Activated naive CD8-positive, alpha-beta T cell treated with anti-CD3 and anti-CD28 coated beads, Interleukin-2, amount 50 U/mL, for 16 hours (primary cell): Measurements from ENCODE around the gene SURF6.
"Not testable (repeated sequence)": the region's sequence is repeated elsewhere in the genome, so short reads cannot be mapped to it uniquely, and the experiment has no call there.

Experiments used
- DNase-seq: peaks from one replicate; pipeline ENCODE4 v3.0.0-alpha.2; 2020; ENCODE audit warnings: low read depth, low spot score

SURF6 gene

DNA sequence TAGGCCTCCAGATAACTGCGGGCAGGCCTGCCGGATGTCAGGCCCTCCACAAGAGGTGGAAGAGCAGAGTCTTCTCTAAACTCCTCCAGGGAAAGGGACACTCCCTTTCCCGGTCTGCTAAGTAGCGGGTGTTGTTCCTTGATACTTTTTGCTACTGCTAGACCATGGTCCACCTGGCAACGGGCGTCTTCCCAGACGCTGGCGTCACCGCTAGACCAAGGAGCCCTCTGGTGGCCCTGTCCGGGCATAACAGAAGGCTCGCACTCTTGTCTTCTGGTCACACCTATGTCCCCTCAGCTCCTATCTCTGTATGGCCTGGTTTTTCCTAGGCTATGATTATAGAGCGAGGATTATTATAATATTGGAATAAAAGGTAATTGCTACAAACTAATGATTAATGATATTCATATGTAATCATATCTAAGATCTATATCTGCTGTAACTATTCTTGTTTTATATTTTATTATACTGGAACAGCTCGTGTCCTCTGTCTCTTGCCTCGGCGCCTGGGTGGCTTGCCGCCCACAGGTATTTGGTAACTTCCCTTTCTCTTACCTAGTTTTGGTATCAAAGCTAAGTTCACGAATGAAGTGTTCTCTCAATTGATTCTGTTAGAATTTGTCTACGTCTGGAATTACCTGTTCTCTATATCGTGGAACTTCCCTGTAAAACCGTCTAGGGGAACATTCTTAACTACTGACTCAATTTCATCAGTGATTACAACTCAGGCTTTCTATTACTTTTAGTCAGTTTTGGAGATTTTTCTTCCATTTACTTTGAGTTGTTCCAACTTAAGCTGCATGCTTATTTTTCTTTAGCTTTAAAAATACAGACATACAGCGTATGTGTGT, 6.5 kb downstream of the SURF6 start:
- not testable (repeated sequence) for DNase-seq

GRCh38 chr9:133327834-133328484, 8.0 kb downstream of the SURF6 start:
- no peak for DNase-seq

GRCh38 chr9:133327021-133327420, 9.0 kb downstream of the SURF6 start:
- DNase-seq = not testable (repeated sequence)

- DNase-seq = no peak
These were observed 11.8 kb downstream of the SURF6 start for GRCh38 chr9:133323991-133324703.

GRCh38 chr9:133323211-133323610, 12.8 kb downstream of the SURF6 start:
- no peak for DNase-seq

GRCh38 chr9:133322701-133323100, 13.3 kb downstream of the SURF6 start:
- DNase-seq = no peak

GRCh38 chr9:133321411-133321935, 14.5 kb downstream of the SURF6 start:
- no peak for DNase-seq

GRCh38 chr9:133320421-133320881, 15.5 kb downstream of the SURF6 start:
- DNase-seq = no peak

GRCh38 chr9:133317551-133317950, 18.4 kb downstream of the SURF6 start:
- DNase-seq = not testable (repeated sequence)

GRCh38 chr9:133315997-133316396, 20.0 kb downstream of the SURF6 start:
- no peak for DNase-seq

DNA sequence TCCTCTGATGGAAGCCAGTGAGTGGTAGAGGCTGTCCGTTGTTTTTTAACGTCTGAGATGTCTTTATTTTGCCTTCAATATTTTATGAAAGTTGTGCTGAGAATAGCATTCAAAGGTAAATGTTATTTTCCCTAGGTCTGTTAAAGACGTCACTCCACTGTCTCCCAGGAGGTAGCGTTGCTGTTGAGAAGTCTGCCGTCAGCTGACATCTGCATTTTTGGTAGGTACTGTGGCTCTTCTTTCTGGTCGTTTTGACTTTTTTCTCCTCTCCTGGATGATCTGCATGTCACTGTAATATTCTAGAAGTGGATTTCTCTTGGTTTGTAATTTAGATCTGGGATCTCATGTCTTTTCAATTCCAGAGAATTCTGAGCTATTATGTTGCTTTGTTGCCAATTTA, 26.4 kb downstream of the SURF6 start:
- DNase-seq = no peak

GRCh38 chr9:133307301-133307700, 28.7 kb downstream of the SURF6 start:
- DNase-seq = no peak

DNA sequence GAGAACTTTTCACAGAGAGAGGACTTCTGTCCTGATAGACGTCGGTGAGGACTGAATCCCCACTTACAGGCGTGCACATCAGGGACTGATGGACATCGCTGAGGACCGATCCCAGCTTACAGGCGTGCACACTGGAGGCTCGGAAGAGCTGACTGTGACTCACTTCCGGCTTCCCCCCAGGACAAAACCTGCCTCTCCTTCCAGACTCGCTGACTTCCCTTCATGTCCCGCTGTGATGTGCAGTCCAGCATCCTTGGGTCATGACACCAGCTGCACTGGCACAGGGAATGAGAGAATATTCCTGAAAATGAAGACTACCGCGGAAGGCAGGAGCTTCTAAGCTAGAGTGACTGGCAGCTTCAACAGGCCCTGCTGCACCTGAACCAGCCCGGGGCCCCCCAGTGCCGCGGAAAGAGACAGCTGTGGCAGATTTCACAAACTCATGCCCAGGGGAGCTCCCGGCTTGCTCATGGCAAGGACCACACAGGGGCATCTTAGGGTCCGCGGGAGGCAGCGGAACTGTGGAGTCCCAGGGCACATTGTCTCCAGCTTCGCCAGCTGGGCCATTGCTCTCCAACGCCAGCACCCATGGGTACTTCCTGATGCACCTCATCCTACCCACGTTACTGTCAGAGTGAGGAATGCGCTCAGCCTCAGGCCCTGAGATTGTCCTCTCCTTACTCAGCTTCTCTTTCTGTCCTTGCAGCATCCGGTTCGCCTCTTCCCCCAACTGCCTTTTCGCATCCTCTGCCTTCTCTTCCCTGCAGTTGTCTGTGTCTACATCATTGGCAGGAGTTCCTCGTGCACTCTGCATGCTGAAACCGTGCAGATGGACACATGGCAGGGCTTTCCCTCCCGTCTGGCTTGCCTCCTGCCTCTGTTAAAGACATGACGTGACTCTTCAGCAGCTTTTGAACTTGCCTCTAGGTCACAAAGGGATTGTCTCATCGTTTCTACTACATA, 29.5 kb downstream of the SURF6 start:
- DNase-seq = no peak

DNA sequence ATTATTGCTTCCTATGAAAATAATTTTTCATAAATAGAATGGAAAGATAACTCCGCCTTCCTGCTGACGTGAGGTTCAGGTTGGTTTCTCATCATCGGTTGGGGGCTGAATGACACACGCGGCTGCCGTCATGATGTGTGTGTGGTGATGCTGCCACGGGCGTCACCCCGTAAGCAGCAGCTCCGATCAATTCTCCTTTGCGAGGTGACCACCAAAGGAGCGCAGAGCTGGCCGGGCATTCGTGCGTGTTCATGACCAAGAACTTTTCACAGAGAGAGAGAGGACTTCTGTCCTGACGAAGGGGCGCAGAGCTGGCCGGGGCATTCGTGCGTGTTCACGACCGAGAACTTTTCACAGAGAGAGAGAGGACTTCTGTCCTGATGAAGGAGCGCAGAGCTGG, 30.3 kb downstream of the SURF6 start:
- no peak for DNase-seq

DNA sequence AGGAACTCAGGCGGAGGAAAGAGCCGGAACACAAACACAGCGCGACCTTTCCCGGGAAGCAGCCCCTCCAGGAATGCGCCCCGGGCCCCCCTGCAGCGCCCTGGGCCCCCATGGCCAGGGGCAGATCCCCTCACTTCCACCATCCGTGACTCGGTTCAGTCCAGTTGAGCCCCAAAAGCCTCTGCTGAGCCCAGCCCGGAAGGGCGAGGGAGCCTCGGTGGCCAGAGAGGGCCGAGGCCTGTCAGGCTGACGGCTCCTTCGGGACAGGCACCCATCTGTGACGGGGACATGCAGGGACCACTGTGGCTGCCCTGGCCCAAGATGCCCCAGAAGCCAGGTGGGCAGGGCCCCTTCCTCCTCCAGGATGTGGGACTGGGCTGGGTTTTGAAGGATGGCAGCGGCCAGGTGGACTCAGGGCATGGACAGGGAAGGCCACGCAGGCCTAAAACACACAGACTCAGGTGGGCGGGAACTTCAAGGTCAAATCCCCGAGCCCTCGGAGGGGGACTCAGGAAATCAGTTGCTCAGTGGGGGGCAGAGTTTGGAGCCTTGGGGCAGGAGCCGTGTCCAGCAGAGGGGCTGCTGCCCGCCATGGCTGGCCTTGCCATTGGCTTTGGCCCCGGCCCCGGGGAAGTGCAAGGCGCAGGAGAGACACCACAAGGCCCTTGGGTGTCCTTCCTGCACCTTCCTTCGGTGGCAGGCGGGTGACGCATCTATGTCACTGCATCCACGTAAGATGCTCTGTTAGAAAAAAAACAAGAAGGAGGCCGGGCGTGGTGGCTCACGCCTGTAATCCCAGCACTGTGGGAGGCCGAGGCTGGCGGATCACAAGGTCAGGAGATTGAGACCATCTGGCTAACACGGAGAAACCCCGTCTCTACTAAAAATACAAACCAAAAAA, 31.3 kb downstream of the SURF6 start:
- DNase-seq = no peak

DNA sequence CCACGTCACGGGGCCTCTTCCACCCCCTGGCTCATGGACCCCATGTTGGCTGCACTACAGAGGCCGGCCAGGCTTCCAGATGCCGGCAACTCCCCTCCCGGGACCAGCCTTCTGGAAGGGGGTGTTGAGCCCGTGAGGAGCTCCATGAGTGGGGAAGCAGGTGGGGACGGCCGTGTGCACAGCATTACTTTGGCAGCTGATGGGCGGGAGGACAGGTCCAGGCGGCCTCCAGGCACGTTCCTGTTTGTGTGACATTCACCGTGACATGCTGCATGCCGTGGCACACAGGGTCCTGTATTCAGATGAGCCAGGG, 31.9 kb downstream of the SURF6 start:
- no peak for DNase-seq

- DNase-seq = no peak
These were observed 32.5 kb downstream of the SURF6 start for GRCh38 chr9:133303266-133304157.

DNA sequence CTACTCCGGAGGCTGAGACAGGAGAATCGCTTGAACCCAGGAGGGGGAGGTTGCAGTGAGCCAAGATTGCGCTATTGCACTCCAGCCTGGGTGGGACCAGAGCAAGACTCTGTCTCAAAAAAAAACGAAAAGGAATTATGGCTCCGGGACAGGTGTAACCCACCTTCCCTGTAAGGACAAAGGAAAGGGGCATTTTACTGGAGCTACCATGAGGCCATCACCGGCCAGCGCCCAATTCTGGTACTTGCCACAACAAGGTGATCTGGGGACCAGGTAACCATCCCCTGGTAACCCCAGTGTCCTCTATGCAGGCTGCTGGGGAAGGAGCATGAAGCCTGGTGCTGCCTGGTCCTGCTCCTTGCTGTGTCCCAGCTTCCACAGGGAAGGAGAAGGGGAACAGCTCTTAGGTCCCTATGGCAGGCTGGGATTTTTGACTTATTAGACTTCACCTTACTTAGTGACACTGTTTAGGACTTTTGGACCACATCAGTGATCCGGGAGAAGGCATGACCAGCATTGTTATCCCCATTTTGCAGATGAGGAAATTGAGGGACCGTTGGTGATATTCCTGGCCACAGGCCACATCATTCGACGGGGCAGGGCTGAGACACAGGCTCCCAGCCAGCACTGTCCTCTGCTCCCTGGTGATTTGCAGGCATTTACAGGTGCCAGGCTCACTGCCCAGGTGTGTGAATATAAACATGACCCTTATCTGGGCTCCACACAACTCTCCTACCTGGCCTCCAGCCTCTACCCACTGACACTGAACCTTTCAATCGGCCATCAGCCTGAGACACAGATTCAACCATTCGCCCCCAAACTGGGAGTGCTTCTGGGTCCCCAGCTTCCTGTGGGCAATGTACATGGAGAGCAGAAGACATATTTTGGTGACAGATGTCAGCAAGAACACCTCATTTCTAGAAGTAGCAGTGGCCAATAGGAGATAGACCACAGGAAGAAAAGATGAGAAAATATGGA, 34.4 kb downstream of the SURF6 start:
- DNase-seq = no peak
